HG03280 (cell line): ENCODE data around the gene APBA1.

Source experiments
- ATAC-seq: cut with Tn5 transposase; IDR thresholded peaks from one replicate; pipeline ENCODE4 v1.9.1; 2021; ENCODE audit warnings: mild to moderate bottlenecking, moderate library complexity; ENCODE audit not compliant: unreplicated experiment

APBA1 gene

DNA sequence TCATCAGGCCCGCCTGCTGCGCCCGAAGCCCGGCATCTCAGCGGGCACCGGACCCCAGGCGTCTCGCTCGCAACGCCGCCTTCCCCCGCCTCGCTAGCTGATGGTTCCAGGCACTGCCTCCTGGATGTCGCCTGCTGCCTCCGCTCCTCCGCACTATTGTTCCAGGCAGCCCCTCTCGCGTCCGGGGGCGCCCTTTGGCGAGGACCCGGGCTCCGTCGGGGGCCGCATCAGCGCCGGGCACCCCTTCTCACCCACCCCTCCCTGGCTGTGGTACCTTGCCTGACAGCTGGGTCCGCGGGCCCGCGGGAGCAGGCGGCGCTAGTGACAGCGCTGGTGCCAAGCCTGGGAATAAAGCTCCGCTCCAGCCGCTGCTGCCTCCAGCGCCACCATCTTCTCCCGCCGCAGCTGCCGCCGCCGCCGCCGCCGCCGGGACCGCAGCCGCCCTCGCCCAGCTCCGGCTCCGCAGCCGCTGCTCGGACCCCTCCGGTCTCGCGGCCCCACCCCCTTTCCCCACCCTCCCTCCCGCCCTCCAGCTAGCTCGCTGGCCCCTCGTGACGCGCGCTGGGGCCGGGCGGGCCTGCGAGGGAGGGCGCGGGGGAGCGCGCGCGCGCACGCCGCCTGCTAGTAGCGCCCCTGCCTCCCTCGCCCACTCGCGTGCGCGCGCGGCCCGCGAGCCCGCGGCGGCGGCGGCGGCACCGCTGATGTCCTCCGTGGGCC is at the start of gene APBA1:
APBA1 (minus strand) TSS at position 493 of the 717 bp plus-strand sequence.
- peak; percentile 36 for ATAC-seq

DNA sequence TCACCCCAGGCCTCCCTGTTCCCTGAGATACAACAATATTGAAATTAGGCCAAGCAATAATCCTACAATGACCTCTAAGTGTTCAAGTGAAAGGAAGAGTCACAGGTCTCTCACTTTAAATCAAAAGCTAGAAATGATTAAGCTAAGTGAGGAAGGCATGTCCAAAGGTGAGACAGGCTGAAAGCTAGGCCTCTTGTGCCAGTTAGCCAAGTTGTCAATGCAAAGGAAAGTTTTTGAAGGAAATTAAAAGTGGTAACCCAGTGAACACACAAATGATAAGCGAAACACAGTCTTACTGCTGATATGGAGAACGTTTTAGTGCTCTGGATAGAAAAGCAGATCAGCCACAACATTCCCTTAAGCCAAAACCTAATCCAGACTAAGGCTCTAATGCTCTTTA is 47.8 kb upstream of the APBA1 start:
- ATAC-seq: no peak

DNA sequence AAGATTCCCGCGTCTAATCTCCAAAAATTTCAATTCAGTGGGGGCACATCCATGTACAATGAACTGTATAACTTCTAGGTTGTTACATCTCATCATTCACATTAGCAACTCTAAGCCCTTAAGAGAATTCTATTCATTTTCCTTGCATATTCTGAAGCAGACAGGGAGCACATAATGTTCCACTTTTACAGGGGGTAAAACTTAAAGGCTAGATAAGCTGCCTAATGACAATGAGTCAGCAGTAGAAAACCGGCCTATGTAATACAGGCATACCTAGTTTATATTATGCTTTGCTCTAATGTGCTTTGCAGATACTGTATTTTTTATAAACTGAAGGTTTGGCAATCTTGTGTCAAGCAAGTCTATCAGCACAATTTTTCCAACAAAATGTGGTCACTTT is 47.2 kb upstream of the APBA1 start:
- ATAC-seq: no peak

DNA sequence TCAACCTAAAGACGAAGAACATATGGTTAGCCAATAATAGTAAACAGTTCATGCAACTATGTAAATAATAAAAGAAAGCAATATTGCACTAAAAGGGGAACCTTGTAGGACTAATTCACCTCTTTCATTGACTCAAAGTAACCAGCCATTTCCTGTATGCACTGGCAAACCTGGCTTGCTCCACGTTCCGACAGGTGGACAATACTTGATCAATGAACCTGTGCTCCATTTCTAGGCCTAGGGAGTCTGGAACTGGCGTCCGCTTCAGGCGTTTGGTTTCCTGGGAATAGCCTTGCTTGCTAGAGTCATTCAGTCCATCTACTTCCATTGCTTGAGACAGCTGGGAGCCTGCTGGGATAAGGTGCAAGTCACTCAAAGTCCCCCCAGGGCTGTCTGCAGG is 46.0 kb upstream of the APBA1 start:
- no peak for ATAC-seq

DNA sequence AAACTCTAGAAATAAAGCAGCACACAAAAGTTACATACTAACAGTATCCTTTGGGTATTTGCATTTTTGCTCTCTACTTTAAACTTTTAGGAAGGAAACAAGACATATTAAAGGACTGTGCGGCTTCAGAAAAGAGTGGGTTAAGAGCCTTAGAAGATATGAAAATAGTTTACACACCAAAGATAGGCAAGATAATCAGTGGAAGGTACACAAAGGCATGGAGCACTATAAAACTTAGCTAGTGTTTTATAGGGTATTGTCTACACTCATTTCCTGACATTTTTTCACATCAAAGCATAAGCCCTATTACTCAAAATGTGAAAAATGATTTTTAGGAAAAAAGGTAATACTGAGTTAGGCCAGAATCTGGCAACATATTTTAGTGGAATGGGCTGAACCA is 43.7 kb upstream of the APBA1 start:
- ATAC-seq: no peak

DNA sequence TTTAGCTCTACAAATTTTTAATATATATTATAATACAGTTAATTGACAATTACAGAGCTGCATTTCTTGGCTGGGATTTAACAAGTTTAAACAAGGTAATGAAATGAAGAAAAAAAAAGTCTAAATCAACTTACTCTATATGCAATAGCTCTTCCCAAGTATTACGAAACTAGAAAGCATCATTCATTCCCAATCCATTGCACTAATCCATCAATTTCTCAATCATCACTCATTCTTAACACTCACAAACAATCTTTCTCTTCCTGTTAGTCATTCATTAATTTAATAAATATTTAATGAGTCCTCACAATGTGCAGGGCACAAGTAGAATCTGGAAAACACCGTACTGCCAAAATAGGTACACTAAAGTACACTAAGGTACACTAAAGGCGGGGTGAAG is 42.9 kb upstream of the APBA1 start:
- no peak for ATAC-seq

DNA sequence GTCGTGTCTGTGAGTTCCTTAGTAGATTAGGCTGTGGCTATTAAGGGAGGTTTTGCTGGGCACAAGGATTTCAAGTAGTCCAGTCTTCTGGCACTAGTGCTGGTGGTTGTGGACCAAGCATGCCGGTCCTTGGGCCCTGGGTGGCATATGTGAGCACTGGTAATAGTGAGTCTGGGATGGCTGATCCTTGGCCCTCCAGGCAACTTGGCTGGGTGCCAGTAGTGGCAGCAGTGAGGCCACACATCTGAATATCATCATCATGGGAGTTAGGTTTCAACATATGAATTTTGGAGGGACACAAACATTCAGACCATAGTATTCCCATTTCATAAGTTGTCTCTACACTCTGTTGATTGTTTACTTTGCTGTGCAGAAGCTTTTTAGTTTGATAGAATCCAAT is 25.3 kb upstream of the APBA1 start:
- no peak for ATAC-seq

DNA sequence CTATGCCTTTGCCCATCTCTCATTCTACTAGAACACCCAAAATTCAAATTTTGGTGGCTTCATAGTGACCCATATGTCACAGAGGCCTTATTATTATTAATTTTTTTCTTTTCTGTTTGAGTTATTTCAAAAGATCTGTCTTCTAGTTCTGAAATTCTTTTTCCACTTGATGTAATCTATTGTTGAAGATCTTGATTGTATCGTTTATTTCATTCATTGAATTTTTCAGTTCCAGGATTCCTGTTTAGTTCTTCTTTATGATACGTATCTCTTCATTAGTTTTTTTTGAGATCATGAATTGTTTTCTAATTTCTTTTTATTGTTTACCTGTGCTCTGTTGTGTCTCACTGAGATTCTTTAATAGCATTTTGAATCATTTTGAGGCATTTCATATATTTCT is 24.6 kb upstream of the APBA1 start:
- no peak for ATAC-seq

DNA sequence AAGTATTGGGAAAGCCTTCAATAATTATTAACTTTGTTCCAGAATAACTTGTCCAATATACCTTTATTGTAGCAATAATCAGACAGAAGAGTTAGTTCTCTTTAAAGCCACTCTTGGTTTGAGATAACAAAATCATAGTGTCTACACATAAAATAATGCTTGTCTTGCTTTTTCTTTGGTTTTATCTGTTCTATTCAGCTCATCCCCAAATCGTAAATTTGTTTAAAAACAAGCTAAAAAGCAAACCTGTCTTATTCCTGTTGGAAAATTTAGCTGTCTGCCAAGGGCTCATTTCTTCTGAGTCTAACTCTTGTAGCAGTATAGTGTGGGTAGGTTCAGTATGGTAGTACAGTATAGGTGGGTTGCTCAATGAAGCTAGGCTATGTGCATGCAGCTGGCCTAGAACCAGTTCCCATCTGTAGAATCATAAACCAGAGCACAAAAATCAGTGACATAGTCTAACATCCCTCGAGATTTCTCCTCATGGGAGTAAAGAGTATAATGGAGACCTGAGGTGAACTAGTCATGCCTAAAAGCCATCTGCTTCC is 17.9 kb upstream of the APBA1 start:
- ATAC-seq: no peak

DNA sequence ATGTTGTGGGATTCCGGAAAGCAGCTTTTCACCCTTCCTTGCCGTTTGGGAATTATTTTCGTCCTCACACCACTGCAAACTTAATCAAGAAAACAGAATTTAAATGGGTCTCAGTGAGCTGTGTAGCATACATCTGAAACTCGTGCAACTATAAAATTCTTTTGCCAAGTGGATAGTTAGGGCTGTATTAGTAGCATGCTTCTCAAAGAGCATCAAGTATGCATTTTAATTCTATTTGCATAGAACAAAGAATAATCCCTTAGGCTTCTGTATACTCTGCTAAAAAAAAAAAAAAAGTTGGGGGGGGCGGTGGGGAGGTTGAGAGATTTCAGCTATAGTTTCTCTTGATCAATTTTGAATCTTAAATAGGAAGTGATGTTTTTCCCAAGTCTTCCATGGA is 11.8 kb upstream of the APBA1 start:
- ATAC-seq: no peak

DNA sequence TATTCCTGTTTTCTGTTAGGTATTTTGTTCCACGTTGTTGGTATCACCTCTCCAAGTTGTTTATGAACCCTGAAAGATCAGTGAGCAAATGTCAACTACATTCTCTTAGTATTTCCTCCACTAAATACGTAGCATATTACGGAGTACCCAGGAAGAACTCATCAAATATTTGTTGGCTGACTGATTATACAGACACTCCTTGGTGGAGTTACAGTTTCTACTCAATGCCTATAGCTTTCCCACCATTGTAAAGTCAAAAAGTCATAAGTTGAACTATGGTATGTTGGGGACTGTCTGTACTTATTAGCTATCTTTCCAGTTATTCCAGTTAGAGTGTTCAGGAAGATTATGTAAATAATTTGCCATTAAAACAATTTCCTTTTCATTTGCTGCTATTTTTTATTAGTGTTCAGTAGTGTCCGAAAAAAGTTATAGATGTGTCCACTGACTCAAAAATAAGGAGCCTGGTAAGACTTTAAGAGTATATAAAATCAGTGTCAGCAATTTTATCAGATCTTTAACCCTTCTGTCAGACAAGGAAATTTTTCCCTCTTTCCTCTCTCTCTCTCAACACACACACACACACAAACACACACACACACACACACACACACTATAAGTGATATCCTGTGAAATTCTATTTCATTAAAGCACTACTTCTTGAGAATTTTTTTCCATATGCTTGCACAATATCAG is 6.8 kb upstream of the APBA1 start:
- no peak for ATAC-seq

DNA sequence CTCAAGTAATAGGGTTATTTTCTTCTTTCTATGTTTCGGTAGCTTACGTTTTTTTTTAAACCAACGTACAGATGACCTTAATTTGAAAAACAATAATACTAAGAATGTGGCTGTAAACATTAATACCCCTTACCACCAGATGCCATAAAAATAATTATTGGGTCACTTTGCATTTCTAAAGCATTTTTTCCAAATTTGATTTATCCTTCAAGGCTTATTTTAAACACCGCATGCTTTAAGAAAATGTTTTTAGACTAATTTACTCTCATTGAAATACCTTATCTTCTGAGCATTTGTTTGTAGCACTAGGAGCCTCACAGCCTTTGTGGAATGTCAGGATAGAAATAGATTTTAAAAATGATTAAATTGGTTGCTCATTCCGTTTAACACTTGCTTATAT is 5.8 kb upstream of the APBA1 start:
- no peak for ATAC-seq

DNA sequence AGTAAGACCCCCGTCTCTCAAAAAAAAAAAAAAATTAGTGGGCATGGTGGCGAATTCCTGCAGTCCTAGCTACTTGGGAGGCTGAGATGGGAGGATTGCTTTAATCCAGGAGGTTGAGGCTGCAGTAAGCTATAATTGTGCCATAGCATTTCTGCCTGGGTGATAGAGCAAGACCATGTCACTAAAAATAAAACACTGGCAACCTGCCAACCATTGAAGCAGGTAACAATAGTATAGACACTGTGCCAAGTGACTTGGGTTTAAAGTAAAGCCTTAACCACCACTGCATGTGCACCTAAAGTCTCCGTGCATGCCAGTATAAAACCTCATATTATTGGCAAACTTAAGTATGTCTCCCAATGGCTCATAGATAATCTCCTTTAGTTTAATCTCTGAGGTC is 3.4 kb upstream of the APBA1 start:
- no peak for ATAC-seq

DNA sequence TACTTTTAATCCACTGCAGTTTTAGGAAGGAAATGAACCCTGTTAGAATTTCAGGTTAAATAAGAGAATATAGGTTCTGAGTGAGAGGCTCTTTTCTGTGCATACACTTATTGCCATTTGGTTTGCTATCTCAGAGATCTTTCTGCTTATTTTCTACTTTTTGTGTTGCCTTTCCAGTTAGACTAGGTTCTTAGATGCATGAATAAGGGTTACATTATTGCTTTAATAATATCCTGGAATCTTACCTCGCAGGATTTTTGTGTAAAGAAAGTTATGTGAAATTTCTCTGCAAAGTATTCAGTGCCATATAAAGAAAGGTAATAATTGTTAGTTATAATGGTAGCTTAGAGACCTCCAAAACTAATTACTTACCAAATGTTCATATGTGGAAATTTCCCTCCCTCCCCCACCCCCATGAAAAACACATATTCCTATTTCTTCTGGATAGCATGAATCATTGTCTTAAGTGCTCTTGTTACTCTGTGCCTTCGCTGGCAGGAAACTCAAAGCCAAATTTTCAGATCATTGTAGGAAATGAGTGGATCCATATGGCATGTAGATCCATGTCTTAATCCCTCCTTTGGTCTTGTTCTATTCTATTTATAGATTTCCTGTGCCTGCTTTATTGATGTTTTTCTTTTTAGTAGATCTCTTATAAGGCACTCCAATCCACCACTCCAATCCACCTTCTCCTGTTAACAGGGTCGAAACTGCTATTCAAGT is 2.7 kb upstream of the APBA1 start:
- no peak for ATAC-seq

DNA sequence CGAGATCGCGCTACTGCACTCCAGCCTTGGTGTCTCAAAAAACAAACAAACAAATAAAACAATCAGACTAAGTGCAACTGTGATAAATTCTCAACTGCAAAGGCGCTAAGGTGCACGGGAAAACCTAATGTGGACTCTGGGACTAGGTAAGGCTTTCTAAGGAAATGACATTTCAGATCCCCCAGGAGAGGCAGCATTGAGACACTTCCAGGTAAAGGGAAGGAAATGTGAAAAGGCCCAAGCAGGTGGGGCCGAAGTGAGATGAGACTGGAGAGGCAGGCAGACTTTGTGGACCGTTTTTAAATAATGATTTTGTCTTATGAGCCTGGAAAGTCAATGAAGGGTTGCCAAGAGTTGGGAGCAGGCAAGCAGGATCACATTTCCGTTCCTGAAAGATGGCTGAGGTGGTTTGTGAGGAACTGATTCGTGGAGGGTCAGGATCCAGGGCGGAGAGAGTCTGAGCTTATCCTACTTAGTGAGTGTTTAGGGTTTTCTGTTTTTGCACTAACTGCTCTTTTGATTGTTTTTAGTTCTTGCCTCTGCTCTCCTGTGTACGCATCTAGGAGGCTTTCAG is 2.0 kb upstream of the APBA1 start:
- no peak for ATAC-seq

DNA sequence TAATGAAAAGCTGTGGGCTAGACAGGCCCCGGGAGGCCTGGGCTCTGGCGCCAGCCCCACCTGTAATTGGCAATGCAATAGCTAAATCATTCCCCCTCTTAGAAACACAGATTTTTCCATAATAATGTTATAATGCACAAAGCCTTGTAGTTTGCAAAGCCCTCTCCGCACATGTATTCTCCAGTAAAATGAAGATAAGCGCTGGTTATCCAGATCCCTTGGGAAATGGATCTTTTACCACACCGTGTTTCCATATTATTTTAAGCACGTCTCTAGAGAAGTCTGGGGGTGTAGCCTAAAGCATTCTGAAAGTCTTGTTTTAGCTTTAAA is 1.1 kb upstream of the APBA1 start:
- ATAC-seq: no peak

DNA sequence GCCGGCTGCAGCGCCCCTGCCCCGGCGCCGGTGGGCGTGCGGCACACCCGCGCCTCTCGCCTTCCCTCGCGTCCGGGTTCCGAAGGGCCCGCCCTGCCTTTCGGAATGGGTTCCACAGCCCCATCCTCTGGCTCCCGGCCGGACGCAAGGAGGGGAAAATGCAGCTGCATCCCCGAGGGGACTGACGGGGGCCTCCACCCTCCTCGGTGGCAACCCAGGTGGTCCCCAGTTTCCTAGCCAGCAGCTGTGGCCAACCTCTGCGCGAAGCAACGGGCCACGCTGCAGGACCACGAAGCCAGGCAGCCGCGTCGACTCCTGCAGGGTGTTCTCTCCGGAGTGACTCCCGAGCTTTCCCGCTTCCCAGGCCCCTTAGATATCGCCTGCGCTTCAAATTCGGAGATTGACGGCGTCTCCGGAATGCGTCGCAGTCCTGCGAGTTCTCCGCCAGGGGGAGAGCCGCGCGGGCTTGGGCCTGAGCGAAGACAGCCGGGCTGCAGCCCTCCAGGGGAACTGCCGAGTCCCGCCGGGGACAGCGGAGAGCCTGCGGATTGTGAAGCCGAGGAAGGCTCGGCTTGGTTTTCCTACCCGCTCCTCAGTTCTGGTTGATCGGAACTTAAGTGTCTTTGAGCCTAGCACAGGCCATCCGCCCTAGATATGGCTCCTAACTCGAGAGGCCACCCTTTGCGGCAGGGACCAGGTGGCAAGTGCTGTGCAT is 582 bp upstream of the APBA1 start:
- ATAC-seq: peak; percentile 93

DNA sequence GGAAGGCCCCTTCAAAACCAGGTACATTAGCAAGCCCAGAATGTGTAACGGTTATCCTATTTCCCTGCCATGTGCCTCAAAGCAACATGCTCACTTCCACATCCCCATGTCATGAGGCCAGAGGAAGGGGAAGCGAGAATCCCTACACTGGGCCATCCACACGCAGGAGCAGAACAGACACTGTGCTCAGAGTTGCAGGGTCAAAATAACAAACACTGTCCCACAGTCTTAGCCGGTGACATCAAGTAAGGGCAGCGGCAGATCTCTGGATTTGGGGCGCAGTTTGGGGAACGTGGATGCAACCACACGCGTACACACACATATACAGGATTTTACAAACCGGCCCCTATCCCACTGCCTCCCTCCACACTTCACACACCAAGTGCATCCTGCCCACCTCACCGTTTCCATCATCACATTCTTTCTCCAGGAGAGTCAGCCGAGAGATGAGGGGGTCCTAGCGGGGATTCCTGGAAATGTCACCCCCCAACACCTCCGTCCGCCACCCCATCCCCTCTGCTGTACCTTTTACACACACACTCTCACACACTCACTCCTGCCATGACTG is 776 bp downstream of the APBA1 start:
- ATAC-seq: no peak

DNA sequence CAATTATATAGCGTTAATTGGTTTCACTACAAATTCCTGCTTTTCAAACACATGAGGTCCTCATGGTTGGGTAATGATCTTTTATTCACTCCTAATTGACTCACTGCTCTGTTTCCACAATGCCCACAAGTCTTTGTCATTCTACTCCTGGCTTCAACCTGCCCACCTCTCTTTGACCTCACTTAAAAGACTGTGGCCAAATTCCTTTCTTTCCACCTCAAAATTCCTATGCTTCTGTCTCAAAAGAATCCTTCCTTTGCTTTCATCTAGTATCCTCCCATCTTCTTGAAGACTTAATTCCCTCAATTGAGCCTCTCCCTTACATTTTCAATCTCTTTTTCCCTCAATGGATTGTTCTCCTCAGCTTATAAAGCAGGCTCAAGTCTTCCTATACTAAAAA is 4.9 kb downstream of the APBA1 start:
- no peak for ATAC-seq

DNA sequence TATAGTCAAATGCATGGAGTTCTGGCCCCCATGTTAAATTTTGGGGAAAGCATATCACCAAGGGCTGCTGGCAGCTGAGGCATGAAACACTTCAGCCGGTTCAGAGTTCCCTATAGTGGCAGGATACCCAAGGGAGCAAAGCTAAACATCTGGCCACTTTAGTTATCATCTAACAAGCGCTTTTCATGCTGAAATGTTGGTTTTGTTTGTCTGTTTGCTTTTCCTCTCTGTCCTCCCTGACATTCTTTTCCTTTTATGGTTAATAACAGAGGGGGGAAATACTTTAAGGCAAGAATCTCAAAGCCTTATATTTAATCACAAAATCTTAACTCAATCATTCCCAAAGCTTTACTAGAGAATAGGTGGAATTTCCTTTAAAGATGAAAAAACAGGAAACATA is 11.9 kb downstream of the APBA1 start:
- ATAC-seq: no peak
